OCI-M1 (cell line): ENCODE measurements around the gene CDK5RAP2.
"Not testable (repeated sequence)": the region's sequence is repeated elsewhere in the genome, so short reads cannot be mapped to it uniquely, and the experiment has no call there.

Experiments used
- DNase-seq: peaks from one replicate; lab custom pipeline; 2025; lab: John Stamatoyannopoulos, UW

CDK5RAP2 gene

GRCh38 chr9:120587328-120587727 lies 7.4 kb upstream of the CDK5RAP2 start:
- no peak for DNase-seq

GRCh38 chr9:120583958-120584369 lies 4.0 kb upstream of the CDK5RAP2 start:
- peak; percentile 95 for DNase-seq

GRCh38 chr9:120579139-120580050 lies 572 bp downstream of the CDK5RAP2 start:
- DNase-seq = peak; percentile 30

- DNase-seq = no peak
Measured at GRCh38 chr9:120574473-120574872, 5.5 kb downstream of the CDK5RAP2 start.

GRCh38 chr9:120572472-120572871 lies 7.5 kb downstream of the CDK5RAP2 start:
- no peak for DNase-seq

GRCh38 chr9:120571443-120572257 lies 8.3 kb downstream of the CDK5RAP2 start:
- no peak for DNase-seq

GRCh38 chr9:120570296-120570695 lies 9.7 kb downstream of the CDK5RAP2 start:
- no peak for DNase-seq

GRCh38 chr9:120569556-120569955 lies 10.4 kb downstream of the CDK5RAP2 start:
- DNase-seq = no peak

GRCh38 chr9:120568816-120569215 lies 11.2 kb downstream of the CDK5RAP2 start:
- DNase-seq = no peak

- DNase-seq = no peak
Measured at GRCh38 chr9:120567874-120568273, 12.1 kb downstream of the CDK5RAP2 start.

- no peak for DNase-seq
Measured at GRCh38 chr9:120567081-120567480, 12.9 kb downstream of the CDK5RAP2 start.

GRCh38 chr9:120564589-120564988 lies 15.4 kb downstream of the CDK5RAP2 start:
- no peak for DNase-seq

GRCh38 chr9:120562861-120563443 lies 17.0 kb downstream of the CDK5RAP2 start:
- no peak for DNase-seq

- peak; percentile 76 for DNase-seq
Measured at GRCh38 chr9:120561709-120562108, 18.3 kb downstream of the CDK5RAP2 start.

GRCh38 chr9:120559546-120559945 lies 20.4 kb downstream of the CDK5RAP2 start:
- no peak for DNase-seq

GRCh38 chr9:120558454-120558853 lies 21.5 kb downstream of the CDK5RAP2 start:
- DNase-seq = no peak

- DNase-seq = no peak
Measured at GRCh38 chr9:120557205-120557604, 22.8 kb downstream of the CDK5RAP2 start.

GRCh38 chr9:120556775-120557174 lies 23.2 kb downstream of the CDK5RAP2 start:
- no peak for DNase-seq

- peak; percentile 76 for DNase-seq
Measured at GRCh38 chr9:120555839-120556238, 24.1 kb downstream of the CDK5RAP2 start.

- DNase-seq = not testable (repeated sequence)
Measured at GRCh38 chr9:120552210-120552704, 27.7 kb downstream of the CDK5RAP2 start.

- DNase-seq = no peak
Measured at GRCh38 chr9:120545701-120546550, 34.0 kb downstream of the CDK5RAP2 start.
